Mesangial cell (primary cell): ENCODE data around the gene TAF11L4. TPM values are rescaled to one million over a fixed set of nuclear protein-coding genes. Genes with fewer than 3 reads are reported as not detected.

Experiments
- total RNA-seq: library from RNA; depleted of rRNA; stranded (reverse); fragments of >200 nt; gene quantifications from 2 replicates; pipeline ENCODE4 v1.2.3, GENCODE V29; 2015

TAF11L4 gene
- total RNA-seq = not detected in 2 replicates

DNA sequence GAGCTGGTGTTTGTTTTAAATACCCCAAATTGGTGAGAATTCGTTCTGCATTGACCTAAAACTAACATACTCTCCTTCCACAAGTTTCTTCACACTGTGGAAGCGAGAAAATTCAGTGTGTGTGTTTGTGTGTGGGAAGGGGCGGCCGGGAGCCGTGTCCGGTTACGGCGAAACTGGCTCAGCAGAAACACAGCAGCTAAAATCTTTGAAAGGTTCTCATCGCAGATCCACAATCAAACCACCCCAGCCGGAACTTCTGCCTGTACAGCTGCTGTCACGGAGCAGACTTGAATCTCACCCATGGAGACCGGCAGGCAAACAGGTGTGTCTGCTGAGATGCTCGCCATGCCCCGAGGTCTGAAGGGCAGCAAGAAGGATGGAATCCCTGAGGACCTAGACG is at the start of gene TAF11L4:
Gene TAF11L4 (plus strand): TSS at position 301 of the 400 bp plus-strand sequence.

DNA sequence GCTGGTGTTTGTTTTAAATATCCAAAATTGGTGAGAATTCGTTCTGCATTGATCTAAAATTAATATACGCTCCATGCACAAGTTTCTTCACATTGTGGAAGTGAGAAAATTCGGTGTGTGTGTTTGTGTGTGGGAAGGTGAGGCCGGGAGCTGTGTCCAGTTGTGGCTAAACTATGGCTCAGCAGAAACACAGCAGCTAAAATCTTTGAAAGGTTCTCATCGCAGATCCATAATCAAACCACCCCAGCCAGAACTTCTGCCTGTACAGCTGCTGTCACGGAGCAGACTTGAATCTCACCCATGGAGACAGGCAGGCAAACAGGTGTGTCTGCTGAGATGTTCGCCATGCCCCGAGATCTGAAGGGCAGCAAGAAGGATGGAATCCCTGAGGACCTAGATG is 23.7 kb upstream of the TAF11L4 start, which contains the start of gene TAF11L2:
Gene TAF11L2 (plus strand): TSS at position 301 of the 400 bp plus-strand sequence.

DNA sequence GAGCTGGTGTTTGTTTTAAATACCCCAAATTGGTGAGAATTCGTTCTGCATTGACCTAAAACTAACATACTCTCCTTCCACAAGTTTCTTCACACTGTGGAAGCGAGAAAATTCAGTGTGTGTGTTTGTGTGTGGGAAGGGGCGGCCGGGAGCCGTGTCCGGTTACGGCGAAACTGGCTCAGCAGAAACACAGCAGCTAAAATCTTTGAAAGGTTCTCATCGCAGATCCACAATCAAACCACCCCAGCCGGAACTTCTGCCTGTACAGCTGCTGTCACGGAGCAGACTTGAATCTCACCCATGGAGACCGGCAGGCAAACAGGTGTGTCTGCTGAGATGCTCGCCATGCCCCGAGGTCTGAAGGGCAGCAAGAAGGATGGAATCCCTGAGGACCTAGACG is 3.5 kb upstream of the TAF11L4 start, which contains the start of gene TAF11L3:
Gene TAF11L3 (plus strand): TSS at position 301 of the 400 bp plus-strand sequence.

DNA sequence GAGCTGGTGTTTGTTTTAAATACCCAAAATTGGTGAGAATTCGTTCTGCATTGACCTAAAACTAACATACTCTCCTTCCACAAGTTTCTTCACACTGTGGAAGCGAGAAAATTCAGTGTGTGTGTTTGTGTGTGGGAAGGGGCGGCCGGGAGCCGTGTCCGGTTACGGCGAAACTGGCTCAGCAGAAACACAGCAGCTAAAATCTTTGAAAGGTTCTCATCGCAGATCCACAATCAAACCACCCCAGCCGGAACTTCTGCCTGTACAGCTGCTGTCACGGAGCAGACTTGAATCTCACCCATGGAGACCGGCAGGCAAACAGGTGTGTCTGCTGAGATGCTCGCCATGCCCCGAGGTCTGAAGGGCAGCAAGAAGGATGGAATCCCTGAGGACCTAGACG is 3.3 kb downstream of the TAF11L4 start, which contains the start of gene TAF11L5:
Gene TAF11L5 (plus strand): TSS at position 301 of the 400 bp plus-strand sequence.

DNA sequence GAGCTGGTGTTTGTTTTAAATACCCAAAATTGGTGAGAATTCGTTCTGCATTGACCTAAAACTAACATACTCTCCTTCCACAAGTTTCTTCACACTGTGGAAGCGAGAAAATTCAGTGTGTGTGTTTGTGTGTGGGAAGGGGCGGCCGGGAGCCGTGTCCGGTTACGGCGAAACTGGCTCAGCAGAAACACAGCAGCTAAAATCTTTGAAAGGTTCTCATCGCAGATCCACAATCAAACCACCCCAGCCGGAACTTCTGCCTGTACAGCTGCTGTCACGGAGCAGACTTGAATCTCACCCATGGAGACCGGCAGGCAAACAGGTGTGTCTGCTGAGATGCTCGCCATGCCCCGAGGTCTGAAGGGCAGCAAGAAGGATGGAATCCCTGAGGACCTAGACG is 6.8 kb downstream of the TAF11L4 start, which contains the start of gene TAF11L6:
Gene TAF11L6 (plus strand): TSS at position 301 of the 400 bp plus-strand sequence.

Other genes with a start within 250 kb of the TAF11L4 start
- not detected in 2 replicates for gene TAF11L2, start 23.6 kb upstream of the TAF11L4 start, total RNA-seq
- not detected in 2 replicates for gene TAF11L3, start 3.4 kb upstream of the TAF11L4 start, total RNA-seq
- gene TAF11L5, start 3.4 kb downstream of the TAF11L4 start, total RNA-seq = not detected in 2 replicates
- not detected in 2 replicates for gene TAF11L6, start 6.9 kb downstream of the TAF11L4 start, total RNA-seq
- not detected in 2 replicates for gene TAF11L7, start 64.0 kb downstream of the TAF11L4 start, total RNA-seq
- not detected in 2 replicates for gene TAF11L8, start 69.2 kb downstream of the TAF11L4 start, total RNA-seq
- not detected in 2 replicates for gene TAF11L9, start 72.6 kb downstream of the TAF11L4 start, total RNA-seq
- not detected in 2 replicates for gene TAF11L10, start 76.0 kb downstream of the TAF11L4 start, total RNA-seq
- not detected in 2 replicates for gene TAF11L11, start 82.4 kb downstream of the TAF11L4 start, total RNA-seq
- not detected in 2 replicates for gene TAF11L12, start 88.6 kb downstream of the TAF11L4 start, total RNA-seq
- not detected in 2 replicates for gene TAF11L13, start 110.3 kb downstream of the TAF11L4 start, total RNA-seq
- gene TAF11L14, start 112.7 kb downstream of the TAF11L4 start, total RNA-seq = not detected in 2 replicates